ENCODE data around the gene GTSF1L. TPM values are rescaled to one million over a fixed set of nuclear protein-coding genes. Genes with fewer than 3 reads are reported as not detected.
"Not testable (repeated sequence)": the region's sequence is repeated elsewhere in the genome, so short reads cannot be mapped to it uniquely, and the experiment has no call there.

The GTSF1L gene
- not detected for total RNA-seq
- long read RNA-seq, result 0 reads

- no peak for DNase-seq (ENCODE audit: low spot score)
These were observed at the start of gene GTSF1L for GRCh38 chr20:43726811-43727338. TSS of gene GTSF1L (minus strand) at chr20:43727002. CDS start at chr20:43726694, 308 bp downstream.

DNA sequence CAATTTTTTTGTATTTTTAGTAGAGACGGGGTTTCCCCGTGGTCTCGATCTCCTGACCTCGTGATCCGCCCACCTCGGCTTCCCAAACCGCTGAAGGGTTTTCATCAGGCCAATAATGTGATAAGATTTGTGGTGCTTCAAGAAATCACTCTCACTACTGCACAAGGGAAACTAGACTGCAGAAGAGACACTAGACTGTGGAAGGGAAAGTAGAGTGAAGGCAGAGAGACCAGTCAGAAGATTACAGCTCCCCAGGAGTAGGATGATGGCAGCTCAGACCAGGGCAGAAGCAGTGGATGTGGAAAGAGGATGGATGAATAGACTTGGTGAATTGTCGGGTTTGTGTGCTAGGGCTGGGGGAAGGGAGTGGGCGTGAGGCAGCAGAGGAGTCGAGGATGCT lies 48.0 kb upstream of the GTSF1L start:
- peak; percentile 24 for DNase-seq (ENCODE audit: low spot score)

DNA sequence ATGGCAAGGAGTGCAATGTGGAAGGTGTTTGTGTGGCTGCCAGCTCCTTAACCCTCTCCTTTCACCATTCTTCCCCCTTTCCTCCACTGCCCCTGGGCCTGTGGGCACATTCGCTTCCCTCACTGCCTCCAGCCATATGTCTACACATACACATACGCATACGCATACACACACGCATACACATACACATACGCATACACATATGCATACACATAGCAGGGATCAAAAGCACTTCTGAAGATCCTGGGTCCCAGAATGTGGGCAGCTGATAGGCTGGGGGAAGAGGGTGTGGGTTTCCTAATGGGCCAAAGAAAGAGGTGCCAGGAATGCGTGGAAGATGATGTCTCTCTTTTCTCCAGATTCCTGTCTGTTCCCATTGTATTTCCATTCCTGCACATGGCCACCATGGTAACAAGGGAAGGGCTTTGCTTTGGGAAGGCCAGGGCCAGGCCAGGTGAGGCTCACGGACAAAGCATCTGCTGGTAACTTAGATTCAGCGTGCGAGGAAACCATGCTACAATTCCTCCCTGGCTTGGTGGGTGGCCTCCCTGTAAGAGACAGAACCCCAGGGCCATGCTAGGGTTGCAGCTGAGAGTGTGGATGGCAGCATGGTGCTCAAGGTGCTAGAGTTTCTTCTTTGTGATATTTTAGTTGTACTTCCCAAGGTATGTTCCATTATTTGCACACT lies 44.8 kb upstream of the GTSF1L start:
- peak; percentile 35 for DNase-seq (ENCODE audit: low spot score)

GRCh38 chr20:43770342-43770741 lies 43.5 kb upstream of the GTSF1L start:
- DNase-seq (ENCODE audit: low spot score), result no peak

- DNase-seq (ENCODE audit: low spot score), result no peak
These were observed 41.1 kb upstream of the GTSF1L start for GRCh38 chr20:43767686-43768474.

GRCh38 chr20:43766917-43767316 lies 40.1 kb upstream of the GTSF1L start:
- no peak for DNase-seq (ENCODE audit: low spot score)

GRCh38 chr20:43766385-43766784 lies 39.6 kb upstream of the GTSF1L start:
- no peak for DNase-seq (ENCODE audit: low spot score)

DNA sequence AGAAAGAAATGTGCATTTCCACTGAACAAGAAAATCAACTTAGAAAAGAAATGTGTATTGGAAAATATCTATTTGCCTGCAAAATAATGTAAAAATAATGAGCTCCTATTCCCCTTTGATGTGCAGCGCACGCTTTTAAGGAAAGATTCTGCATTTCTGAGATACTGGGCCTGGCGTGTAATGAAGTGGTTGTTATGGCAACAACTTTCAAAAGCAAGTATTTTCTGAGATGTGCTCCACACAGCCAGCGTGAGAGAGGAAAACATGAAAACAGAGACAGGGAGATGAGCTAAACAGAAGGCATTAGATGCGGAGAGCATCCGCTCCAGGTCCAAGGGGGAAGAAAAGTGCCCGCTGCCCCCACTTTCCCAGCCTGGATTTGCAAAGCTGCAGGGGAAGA lies 39.1 kb upstream of the GTSF1L start:
- no peak for DNase-seq (ENCODE audit: low spot score)

- no peak for DNase-seq (ENCODE audit: low spot score)
These were observed 36.1 kb upstream of the GTSF1L start for GRCh38 chr20:43762911-43763310.

DNA sequence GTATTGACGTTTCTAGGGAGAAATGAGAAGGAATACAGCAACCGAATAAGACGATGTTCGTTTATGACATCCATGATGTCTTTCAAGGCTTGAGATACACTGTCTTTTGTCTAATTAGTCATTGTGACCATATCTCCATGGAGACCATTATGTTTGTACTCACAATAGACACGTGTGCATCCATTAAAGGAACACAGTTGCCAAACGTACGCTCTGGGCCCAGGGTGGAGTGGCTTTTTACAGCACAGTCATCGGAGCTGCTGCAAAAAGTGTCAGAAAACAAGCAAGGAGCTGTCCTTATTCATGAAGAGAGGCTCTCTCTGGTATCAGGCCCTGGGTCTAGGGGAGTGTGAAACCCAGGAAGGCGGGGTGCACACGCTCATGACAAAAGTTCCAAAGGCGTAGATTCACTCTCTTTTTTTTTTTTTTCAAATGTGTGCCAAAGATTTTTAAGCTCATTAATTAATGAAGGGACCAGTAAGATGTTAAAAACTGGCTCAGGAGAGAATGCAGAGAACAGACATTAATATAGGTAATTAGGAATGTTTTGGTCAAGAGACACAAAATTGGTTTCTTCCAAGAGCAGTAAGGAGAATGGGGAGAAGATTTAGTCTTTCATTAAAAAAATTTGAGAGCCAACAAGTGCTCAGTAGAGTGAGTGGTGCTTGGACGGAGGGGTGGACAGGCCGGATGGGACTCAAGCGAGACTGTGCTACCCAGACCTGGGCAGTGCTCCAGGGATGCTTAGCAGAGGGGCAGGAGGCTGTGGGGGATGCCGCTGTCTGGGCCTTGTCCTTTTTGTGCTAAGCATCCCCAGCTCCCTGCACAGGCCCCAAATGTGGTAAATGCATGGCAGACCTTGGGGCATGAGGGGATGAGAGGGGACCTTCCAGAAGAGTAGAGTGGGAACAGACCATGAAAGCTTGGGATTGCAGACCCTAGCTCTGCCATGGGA lies 34.9 kb upstream of the GTSF1L start:
- no peak for DNase-seq (ENCODE audit: low spot score)

DNA sequence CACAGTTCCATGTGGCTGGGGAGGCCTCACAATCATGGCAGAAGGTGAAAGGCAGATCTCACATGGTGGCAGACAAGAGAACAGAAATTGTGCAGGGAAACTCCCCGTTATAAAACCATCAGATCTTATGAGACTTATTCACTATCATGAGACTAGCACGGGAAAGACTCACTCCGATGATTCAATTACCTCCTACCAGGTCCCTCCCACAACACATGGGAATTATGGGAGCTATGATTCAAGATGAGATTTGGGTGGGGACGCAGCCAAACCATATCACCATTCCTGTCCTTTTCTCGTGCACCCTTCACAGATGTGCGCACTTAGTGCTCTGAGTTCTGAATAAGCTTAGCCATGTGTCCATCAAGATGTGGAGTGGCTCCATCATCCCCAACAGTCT lies 31.1 kb upstream of the GTSF1L start:
- DNase-seq (ENCODE audit: low spot score), result not testable (repeated sequence)

GRCh38 chr20:43755851-43756250 lies 29.0 kb upstream of the GTSF1L start:
- no peak for DNase-seq (ENCODE audit: low spot score)

- DNase-seq (ENCODE audit: low spot score), result no peak
These were observed 28.6 kb upstream of the GTSF1L start for GRCh38 chr20:43755390-43755789.

- no peak for DNase-seq (ENCODE audit: low spot score)
These were observed 25.9 kb upstream of the GTSF1L start for GRCh38 chr20:43752561-43753301.

DNA sequence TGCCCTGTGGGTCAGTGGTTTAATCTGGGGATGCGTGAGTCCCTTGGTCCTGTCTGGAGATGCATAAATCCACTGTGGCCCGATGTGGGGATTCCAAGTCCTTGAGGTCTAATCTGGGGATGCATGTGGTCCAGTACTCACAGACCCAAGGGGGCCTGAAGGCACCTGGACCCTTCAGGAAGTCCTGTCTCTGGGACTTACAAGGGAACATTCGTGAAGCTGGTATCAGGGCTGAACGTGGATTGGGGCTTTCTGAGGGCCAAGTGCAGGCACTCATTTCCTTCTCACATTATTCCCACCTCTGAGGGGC lies 25.2 kb upstream of the GTSF1L start:
- no peak for DNase-seq (ENCODE audit: low spot score)

DNA sequence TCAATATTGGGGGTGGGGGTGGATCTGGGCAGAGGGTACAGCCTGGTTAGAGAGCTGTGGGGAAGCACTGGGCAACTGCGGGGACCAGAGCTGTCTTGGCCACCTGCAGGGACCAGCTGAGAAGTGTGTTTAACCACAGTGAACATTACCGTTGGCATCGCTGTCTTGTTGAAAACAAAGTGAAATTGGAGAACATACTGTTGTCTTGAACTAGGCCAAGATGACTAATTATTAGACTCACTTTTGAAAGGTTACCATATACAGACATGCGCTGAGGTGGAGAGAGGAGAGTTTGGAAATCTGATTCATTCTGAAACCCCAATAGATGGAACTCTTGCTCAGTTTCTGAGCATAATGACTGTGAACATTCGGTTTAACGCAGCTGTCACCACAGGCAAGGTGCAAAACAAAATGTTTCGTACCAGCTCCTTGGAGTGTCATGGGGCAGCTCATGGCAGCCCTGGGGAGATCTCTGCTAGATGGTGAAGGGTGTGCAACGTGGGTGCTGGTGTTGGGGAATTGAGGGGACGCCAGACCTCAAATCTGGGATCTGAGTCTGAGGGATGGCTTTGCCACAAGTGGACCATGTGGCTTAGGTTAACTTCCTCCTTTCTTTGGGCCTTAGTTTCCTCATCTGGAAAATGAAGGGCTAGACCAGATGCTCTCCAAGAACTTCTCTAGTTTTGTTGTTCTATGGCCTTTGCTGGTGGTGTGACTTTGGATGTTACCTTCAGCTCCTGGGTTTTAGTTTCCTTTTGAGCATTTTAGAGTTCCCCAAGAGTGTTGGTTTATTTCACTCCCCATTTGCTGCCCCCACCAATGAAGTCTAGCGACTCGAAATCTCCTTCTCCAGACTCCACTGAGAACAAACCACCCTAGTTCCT lies 24.6 kb upstream of the GTSF1L start:
- no peak for DNase-seq (ENCODE audit: low spot score)

- DNase-seq (ENCODE audit: low spot score), result no peak
These were observed 24.0 kb upstream of the GTSF1L start for GRCh38 chr20:43750774-43751166.

DNA sequence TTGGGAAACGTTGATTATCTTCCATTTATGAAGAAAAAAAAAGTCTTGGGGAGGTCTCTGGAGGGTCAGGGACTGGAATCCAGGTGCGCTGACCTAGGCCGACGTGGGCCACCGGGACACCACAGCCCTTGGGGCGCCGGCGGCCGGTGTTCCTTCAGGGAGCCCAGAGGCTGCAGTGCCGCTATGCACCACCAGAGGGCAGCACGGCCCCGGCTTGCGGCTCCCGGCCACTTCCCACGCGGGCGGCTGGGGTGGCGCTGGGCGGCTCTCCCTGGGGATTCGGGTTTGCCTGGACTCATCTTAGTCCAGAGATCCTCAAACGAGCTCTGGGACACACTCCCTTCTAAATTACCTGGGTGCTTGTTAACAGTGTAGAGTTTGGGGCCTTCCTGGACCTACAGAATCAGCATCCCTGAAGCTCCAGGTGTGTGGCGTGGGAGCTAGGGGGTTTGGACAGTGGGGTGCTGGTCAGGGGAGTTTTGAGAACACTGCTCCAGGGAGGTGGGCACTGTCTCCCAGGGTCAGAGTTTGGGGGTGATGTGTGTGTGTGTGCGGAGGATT lies 23.0 kb upstream of the GTSF1L start:
- DNase-seq (ENCODE audit: low spot score), result peak; percentile 94

- no peak for DNase-seq (ENCODE audit: low spot score)
These were observed 21.5 kb upstream of the GTSF1L start for GRCh38 chr20:43748274-43748673.

Measured in mesenteric fat pad (tissue), 1 donor.